Dedifferentiated amniotic fluid mesenchymal stem cell (primary cell): ENCODE measurements around the gene ZNF567.
"Not testable (repeated sequence)": the region's sequence is repeated elsewhere in the genome, so short reads cannot be mapped to it uniquely, and the experiment has no call there.

Experiments used
- DNase-seq: peaks from one replicate; pipeline ENCODE4 v3.0.0-alpha.2; 2016; ENCODE audit errors: extremely low spot score

Gene ZNF567

DNA sequence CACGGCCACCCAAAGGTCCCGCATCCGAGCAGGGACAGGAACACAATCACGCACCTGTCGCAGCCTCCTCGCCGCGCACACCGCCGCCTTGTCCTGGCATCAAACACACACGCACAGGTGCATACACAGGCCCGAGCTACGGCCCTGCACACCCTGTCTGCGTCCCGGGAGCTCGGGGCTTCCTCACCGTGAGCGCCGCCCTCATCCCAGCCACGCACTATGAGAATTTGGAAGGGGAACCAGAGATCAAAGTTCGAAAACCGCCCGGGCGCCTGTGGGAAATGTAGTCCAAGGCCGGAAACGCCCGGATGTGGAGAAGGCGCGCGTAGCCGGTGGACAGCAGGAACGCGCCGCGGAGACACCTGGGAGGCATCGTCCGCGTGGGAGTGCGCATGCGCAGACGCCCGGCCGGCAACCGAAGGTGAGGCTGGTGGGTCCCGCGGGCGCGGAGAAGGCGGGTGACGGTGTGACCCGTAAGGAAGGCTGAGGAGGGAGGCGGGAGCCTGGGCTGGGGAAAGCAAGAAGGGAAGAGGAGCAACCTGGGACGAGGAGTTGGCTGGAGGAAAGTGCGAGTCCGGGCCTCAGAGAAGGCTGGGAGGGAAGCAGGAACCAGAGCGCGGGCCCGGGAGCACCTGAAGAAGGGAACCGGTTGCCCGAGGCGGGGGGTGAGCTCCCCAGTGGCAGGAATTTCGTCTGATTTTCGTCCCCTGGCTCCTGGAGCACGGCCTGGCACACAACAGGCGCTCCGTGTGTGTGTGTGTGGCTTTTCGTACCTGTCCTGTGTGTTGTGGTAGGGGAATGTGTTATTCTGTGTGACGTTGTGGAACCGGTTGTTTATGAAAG, at the start of gene ZNF567:
ZNF567 (plus strand) TSS at position 399 of the 843 bp plus-strand sequence. CDS start 7,256 bp downstream, outside the sequence.
- DNase-seq: peak; percentile 92

DNA sequence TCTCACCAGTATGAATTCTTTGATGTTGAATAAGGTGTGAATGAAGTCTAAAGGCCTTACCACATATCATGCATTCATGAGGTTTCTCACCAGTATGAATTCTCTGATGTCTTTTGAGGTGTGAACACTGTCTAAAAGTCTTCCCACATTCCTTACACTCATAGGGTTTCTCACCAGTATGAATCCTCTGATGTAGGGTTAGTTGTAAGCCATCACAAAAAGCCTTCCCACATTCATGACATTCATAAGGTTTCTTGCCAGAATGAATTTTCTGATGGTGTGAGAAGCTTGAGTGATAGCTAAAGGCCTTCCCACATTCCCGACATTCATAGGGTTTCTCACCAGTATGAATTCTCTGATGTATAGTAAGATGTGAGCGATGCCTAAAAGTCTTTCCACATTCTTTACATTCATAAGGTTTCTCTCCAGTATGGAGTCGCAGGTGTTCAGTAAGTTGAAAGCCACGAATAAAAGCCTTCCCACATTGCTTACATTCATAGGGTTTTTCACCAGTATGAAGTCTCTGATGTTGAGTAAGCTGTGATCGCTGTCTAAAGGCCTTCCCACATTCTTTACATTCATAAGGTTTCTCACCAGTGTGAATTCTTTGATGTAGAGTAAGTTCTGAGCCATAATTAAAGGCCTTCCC, 48.4 kb upstream of the ZNF567 start:
- peak; percentile 14 for DNase-seq

DNA sequence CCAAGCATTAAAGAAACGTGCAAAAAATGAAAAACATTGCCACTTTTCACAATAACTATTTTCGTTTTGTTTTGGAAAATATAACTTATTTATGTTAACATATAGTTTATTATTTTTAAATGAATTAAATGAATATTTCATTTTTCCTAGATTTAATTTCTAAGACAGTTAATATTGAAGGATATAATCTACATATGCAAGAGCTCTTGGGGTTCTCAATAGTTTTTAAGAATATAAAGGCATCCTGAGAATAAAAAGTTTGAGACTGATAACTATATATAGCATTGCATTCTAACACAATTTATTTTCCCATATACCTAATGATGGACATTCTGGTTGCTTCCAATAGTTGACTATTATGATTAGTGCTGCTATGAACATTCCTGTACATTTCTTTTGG, 40.7 kb upstream of the ZNF567 start:
- DNase-seq: no peak

DNA sequence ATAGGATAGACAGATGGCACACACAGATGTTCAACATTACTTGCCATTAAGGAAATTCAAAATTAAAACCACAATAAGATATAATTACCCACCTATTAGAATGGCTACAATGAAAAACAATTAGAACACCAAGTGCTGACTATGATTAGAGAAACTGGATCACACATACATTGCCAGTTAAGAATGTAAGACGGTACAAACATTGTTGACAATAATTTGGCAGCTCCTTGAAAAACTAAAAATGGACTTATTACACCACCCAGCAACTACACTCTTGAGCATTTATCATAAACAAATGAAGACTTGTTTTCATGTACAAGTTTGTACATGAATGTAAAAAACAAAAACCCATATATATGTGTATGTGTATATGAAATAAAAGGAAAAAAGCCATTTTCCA, 34.5 kb upstream of the ZNF567 start:
- no peak for DNase-seq

DNA sequence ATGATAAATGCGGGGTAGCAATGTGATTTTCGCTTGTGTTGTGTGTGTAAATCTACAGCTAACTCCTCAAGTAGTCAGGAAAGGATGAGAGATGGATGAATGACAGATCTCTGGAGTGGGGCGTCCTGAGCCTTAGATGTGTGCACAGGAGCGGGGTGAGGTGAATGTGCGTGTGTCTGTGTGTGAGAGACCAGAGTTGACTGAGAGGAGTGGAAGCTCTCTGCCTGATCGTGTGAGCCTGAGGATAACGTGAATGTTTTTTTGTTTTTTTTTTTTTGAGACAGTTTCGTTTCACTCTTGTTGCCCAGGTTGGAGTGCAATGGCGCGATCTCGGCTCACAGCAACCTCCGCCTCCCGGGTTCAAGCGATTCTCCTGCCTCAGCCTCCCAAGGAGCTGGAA, 21.6 kb upstream of the ZNF567 start:
- DNase-seq: no peak

DNA sequence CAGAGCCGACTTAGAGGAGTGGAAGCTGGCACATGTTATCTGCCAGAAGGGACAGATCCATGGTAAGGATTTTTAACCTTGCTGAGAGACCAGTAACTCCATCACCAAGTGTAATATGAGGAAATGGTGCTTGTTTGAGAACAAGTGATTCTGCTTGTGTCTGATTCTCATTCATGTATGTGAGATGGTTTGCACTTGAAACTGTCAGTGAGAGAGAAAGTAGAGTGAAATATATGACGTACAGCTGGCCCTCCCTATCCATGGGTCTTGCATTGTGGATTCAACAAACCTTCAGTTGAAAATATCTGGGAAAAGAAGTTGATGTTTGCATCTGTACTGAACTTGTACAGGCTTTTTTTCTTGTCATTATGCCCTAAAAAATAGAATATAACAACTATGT, 18.8 kb upstream of the ZNF567 start:
- DNase-seq: no peak

DNA sequence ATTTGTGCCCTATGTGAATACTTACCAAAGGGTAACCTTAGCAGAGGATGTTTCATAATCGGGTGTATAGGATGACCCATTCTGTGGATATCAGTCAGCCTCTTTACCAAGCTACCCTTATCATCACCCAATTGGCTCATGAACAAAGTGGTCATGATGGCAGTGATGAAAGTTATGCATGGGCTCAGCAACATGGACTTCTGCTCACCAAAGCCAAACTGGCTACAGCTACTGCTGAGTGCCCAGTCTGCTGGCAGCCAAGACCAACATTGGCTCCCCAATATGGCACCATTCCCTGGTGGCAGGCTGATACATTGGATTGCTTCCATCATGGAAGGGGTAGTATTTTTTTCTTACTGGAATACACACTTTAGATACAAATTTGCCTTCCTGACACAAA, 15.0 kb upstream of the ZNF567 start:
- no peak for DNase-seq

DNA sequence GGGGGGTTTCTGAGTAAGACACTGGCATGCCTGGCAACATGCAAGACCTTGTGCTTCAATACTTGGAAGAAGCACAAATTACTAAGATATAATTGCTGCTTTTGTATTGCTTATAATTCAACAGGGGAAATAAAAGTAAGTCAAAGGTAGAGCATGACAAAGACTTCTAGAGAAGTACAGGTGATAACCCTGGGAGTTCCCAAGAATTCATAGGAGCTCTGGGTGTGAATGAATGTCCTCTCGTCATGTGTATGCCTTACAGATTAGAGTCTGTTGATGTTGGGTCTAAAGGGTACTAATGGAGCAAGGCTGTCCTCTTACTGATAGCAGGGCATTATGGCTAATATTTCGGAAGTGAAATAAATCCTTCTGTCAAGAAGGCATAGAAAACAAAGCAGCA, 13.2 kb upstream of the ZNF567 start:
- DNase-seq: no peak

DNA sequence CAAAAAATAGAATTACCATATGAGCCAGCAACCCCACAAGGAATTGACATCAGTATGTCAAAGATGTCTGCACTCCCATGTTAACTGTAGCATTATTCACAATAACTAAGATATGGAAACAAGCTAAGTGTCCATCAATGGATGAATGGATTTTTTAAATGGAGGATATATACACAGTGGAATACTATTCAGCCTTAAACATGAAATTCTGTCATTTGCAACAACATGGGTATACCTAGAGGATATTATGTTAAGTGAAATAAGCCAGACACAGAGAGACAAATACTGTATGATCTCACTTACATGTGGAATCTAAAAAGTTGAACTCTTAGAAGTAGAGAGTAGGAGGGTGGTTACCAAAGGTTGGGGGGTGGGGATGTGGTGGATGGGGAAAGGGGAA, 8.0 kb upstream of the ZNF567 start:
- no peak for DNase-seq

DNA sequence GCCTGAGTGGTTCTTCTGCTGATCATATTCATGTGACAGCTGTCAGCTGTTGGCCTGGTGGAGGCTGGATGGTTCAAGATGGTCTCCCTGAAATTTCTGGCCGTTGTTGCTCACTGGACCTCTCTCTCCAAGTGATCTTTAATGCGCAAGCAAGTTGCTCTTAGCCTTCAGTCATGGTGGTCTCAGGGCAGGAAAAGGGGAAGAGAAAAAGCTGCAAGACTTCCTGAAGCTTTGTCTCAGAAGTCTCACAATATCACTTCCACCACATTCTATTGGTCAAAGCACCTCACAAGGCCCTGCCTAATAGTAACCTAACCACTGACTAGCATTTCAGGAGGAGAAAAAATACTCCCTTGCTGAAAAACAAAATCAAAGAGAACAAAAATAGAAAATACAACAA, 1.6 kb upstream of the ZNF567 start:
- no peak for DNase-seq

DNA sequence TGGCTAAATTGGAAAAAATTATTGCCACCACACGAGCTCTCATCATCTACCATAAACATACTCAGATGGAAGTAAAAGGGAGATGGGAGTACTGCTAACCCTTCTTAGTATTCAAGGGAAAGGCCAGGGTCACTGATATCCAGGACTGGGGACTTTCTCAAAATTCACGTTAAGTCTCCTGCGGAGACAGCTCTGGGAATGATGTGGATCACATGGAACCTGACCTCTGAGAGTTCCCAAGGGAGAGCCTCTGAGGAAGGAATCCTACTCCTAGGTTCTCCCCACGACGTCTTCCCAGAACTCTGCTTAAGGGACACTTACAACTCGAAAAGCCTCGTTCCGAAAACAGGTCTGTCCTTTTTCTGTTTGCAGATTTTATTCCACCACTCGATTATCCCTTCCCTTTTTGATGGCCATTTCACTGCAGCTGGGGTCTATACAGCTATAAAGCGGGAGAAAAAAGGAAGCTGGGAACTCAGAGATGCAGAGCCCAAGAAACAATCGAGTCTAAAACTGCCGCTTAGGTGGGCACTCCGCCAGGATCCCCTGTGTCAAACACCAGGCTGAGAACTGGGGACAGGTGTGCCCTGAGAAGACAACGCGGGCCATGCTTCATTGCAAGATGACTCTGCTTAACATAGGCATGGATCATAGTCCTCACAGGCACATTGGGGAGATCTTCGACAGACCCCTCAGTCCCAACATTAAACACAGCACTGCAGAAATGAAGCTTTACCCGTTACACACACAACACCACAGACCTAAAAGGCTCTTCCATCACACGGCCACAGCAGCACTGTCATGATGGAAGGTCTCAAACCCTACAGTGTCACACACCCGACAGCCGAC, 823 bp upstream of the ZNF567 start:
- DNase-seq: no peak

DNA sequence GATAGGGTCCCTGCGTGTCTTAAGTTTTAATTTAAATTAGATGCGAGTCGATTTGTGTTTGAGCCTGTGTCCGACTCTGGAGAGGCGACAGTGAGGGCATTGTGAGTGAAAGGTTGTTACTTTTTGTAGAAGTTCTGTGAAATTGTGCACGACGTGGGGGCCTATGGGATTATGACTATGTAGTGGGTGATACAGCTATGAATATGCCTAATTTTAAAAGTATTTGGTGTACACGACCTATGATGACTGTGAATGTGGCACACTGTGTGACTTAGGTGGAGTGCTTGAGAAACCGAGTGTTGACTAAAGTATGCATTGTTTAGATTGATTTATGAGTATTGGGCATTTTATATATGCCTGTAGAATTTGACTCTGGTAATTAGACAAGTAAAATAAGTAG, 646 bp downstream of the ZNF567 start:
- no peak for DNase-seq

DNA sequence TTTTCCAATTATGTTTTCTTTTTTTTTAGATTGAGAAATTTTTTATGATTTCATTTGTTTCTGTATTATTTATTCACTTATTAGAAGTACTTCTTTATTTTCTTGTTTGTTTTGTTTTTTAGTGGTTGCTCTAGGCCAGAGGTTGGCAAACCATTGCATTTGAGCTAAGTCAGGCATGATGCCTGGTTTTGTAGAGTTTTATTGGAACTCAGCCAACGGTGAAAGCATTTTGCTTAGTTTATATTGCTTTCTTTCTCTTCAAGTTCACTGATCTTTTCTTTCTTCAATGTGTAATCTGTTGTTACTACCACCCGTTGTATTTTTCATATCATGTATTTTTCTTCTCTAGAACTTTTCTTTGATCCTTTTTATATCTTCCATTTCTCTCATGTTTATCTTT, 19.7 kb downstream of the ZNF567 start:
- no peak for DNase-seq

DNA sequence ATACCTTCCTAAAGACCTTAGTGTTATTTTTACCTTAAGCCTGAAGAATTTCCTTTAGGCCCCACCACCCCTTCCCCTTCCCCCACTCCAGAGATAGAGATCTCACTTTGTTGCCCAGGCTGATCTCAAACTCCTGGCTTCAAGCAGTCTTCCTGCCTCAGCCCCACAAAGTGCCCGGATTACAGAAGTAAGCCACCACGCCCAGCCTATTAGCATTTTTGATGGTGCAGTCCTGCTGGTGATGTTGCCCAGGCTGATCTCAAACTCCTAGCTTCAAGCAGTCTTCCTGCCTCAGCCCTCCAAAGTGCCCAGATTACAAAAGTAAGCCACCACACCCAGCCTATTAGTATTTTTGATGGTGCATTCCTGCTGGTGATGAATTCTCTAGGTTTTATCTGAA, 22.0 kb downstream of the ZNF567 start:
- DNase-seq: no peak

DNA sequence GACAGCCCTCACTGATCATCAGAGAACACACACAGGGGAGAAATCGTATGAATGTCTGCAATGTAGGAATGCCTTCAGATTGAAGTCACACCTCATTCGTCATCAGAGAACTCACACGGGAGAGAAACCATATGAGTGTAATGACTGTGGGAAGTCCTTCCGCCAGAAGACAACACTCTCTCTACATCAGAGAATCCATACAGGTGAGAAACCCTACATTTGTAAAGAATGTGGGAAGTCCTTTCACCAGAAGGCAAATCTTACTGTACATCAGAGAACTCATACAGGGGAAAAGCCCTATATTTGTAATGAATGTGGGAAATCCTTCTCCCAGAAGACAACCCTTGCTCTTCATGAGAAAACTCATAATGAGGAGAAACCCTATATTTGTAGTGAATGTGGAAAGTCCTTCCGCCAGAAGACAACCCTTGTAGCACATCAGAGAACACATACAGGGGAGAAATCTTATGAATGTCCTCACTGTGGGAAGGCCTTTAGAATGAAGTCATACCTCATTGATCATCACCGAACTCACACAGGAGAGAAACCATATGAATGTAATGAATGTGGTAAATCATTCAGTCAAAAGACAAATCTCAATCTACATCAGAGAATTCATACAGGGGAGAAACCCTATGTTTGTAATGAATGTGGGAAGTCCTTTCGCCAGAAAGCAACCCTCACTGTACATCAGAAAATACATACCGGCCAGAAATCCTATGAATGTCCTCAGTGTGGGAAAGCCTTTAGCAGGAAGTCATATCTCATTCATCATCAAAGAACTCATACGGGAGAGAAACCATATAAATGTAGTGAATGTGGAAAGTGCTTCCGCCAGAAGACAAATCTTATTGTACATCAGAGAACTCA, 32.5 kb downstream of the ZNF567 start:
- no peak for DNase-seq

DNA sequence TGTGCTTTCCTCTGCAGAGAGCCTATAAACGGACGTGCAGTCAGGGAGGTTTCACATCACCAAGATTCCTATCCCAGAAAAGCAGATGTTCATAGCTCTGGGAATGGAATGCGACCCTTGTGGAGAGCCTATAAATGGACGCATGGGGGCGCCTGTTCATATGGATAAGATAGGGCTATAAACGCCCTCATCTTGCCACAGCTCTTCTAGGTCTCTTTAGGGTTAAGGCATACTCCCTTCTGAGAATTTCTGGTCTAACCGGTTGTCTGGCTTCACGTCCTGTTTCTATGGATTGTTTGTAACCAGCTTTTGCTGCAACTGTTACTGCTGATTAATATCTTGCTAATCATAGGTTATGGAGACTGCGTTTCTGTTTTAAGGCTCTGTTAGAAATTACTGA, 48.8 kb downstream of the ZNF567 start:
- DNase-seq: not testable (repeated sequence)

DNA sequence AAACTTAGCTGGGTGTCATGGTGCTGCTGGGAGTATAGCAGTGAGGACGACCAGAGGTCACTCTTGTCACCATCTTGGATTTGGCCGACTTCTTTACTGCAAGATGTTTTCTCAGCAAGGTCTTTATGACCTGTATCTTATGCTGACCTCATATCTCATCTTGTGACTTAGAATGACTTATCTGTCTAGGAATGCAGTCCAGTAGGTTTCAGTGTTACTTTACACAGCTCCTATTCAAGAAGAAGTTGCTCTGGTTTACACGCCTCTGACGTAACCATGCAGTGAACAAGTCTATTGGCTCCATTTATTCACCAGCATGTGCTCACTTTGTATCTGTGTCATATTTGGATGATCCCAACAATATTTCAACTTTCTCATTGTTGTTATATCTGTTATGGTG, 58.5 kb downstream of the ZNF567 start:
- DNase-seq: no peak

DNA sequence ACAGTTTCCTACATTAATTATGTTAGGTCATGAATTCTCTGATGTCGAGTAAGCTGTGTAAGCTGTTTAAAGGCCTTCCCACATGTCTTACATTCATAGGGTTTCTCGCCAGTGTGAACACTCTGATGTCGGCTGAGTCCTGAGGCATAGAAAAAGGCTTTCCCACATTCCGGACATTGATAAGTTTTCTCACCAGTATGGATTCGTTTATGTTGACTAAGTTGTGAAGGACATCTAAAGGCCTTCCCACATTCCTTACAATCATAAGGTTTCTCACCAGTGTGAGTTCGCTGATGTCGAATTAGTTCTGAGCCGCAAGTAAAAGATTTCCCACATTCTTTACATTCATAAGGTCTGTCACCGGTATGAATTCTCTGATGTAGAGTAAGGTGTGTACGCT, 60.3 kb downstream of the ZNF567 start:
- no peak for DNase-seq

DNA sequence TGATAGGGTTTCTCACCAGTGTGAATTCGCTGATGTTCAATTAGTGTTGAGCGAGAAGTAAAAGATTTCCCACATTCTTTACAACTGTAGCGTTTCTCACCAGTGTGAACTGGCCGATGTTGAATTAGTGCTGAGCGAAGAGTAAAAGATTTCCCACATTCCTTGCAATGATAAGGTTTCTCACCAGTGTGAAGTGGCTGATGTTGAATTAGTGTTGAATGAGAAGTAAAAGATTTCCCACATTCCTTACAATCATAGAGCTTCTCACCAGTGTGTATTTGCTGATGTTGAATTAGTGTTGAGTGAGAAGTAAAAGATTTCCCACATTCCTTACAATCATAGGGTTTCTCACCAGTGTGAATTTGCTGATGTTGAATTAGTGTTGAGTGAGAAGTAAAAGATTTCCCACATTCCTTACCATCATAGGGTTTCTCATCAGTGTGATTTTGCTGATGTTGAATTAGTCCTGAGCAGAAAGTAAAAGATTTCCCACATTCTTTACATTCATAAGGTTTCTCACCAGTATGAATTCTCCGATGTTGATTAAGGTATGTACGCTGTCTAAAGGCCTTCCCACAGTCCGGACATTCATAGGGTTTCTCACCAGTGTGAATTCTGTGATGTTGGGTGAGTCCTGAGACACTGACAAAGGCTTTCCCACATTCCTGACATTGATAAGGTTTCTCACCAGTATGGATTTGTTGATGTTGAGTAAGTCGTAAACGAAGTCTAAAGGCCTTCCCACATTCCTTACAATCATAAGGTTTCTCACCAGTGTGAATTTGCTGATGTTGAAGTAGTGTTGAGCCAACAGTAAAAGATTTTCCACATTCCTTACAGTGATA, 61.2 kb downstream of the ZNF567 start:
- DNase-seq: no peak

DNA sequence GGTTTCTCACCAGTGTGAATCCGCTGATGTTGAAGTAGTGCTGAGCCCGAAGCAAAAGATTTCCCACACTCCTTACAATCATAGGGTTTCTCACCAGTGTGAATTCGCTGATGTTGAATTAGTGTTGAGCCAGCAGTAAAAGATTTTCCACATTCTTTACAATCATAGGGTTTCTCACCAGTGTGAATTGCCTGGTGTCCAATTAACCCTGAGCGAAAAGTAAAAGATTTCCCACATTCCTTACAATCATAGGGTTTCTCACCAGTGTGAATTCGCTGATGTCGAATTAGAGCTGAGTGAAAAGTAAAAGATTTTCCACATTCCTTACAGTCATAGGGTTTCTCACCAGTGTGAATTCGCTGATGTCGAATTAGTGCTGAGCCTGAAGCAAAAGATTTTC, 62.2 kb downstream of the ZNF567 start:
- DNase-seq: not testable (repeated sequence)
